AG04449 (cell line): ENCODE data around the gene CDYL2.
"Not testable (repeated sequence)": the region's sequence is repeated elsewhere in the genome, so short reads cannot be mapped to it uniquely, and the experiment has no call there.

ENCODE experiments used
- CTCF ChIA-PET: fragments of 350-600 bp; formaldehyde crosslinking; extraction: SDS; loops from one replicate; lab custom pipeline; 2021; ENCODE audit warnings: antibody characterized with exemption; lab: Yijun Ruan, JAX
- POLR2A ChIA-PET: fragments of 400-600, 350-600 bp; formaldehyde crosslinking; extraction: SDS; loops from one replicate; lab custom pipeline; 2020; ENCODE audit warnings: antibody characterized with exemption, inconsistent platforms; lab: Yijun Ruan, JAX
- DNase-seq: peaks from one replicate; pipeline ENCODE4 v3.0.0-alpha.2; 2010; ENCODE audit warnings: low read depth, low spot score
- H3K4me3 ChIP-seq: 2 replicates; pipeline ENCODE4 v1.5.1; 2011; ENCODE audit warnings: low read depth, mild to moderate bottlenecking, control low read depth, low read length
- CTCF ChIP-seq: IDR thresholded peaks from one replicate; pipeline ENCODE4 v1.5.1; 2011; ENCODE audit warnings: mild to moderate bottlenecking, moderate library complexity, low read length, control low read depth, inconsistent platforms; ENCODE audit not compliant: insufficient read depth; ENCODE audit errors: missing control alignments

The CDYL2 gene

GRCh38 chr16:80659865-80660264 is 144.5 kb downstream of the CDYL2 start:
- TF ChIP-seq CTCF = no peak
- ChIA-PET POLR2A (no interaction called here), CTCF (no interaction called here)
- no peak overlapping the region for H3K4me3 ChIP-seq
- no peak for DNase-seq

- CTCF ChIA-PET = no interaction called here
- no peak for TF ChIP-seq CTCF
- POLR2A ChIA-PET = no interaction called here
- DNase-seq = no peak
- H3K4me3 ChIP-seq = no peak overlapping the region
Measured at GRCh38 chr16:80656711-80657150, 147.7 kb downstream of the CDYL2 start.

- ChIA-PET POLR2A (no interaction called here), CTCF (no interaction called here)
- no peak for DNase-seq
Measured at GRCh38 chr16:80656161-80656560, 148.2 kb downstream of the CDYL2 start.

DNA sequence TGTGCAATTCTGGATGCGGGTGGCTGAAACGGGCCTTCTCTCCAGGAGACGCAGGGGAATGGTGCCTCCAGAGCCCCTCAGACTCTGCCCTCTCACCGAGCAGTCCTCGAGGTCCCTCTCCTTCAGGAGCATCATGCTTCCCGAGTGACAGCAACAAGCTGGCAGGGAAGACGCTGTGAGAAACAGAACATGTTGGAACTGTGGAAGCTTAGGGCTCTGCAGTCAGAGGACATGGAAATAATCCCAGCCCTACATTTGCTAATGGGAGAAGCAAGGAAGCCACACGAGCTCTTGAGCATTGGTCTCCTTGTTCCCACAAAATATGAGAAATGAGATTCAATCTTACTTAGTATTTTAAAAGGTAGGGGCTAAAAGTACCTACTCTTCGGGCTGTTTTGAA is 148.6 kb downstream of the CDYL2 start:
- TF ChIP-seq CTCF = no peak
- H3K4me3 ChIP-seq = no peak overlapping the region
- no peak for DNase-seq
- POLR2A ChIA-PET = no interaction called here
- CTCF ChIA-PET = no interaction called here

More at GRCh38 chr16:80656161-80656560, 148.2 kb downstream of the CDYL2 start:
- H3K4me3 ChIP-seq = no peak overlapping the region
- TF ChIP-seq CTCF = no peak

GRCh38 chr16:80654094-80654862 is 150.1 kb downstream of the CDYL2 start:
- no peak overlapping the region for H3K4me3 ChIP-seq
- DNase-seq = no peak
- ChIA-PET CTCF (no interaction called here), POLR2A (no interaction called here)
- TF ChIP-seq CTCF = no peak

GRCh38 chr16:80652441-80652840 is 152.0 kb downstream of the CDYL2 start:
- CTCF ChIA-PET = no interaction called here
- POLR2A ChIA-PET = no interaction called here
- TF ChIP-seq CTCF = no peak
- H3K4me3 ChIP-seq = no peak overlapping the region
- no peak for DNase-seq

- DNase-seq, POLR2A ChIA-PET, H3K4me3 ChIP-seq, CTCF ChIA-PET: not testable (repeated sequence)
Measured at GRCh38 chr16:80650281-80650680, 154.1 kb downstream of the CDYL2 start.
